ENCODE measurements around the gene PYM1. TPM values are rescaled to one million over a fixed set of nuclear protein-coding genes. Genes with fewer than 3 reads are reported as not detected.

The PYM1 gene
- 10 to 100 TPM; 23.4 to 35.6 TPM for total RNA-seq

DNA sequence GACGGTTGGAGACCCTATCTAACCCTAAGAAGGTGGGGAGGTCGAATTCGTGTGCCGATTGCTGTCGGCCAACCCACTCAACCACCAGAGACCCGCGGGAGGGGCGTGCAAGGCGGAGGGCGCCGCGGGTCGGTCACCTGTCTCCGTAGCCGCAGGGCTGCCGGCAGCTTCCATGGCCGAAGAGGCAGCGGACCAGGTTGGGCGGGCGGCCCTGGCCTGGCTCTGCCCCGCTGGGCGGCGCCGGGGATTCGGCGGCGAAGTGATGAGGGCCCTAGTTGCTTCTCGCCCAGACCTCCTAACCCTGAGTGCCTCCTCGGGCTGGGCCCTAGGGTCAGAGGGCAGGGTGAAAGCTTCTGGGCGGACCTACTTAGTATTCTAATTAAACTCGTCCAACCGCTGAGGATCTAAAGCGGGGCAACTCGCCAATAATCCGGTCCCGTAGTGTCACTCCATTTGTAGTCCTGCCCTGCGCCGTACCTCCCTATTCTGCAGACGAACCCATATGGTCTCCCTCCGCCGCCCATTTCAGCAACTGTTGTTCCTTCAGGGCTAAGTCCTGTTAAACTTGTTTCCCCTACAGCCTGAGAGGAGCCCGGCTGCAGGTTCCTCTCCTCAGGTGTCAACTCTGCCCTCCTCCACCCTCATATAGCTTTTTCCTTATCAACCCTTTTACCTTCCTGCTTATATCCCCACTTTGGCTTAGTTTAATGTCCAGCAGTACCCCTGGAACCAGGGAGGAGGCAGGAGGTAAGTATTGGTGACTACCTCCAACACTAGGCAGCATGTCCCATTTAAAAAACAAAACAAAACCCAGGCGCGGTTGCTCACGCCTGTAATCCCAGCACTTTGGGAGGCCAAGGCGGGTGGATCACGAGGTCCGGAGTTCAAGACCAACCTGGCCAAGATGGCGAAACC, at the start of gene PYM1:
PYM1 (minus strand) TSS at position 307 of the 915 bp plus-strand sequence; CDS start at position 174, 133 bp downstream.
- H3K9me3 Mint-ChIP-seq = no peaks in the 10 kb centered on the region
- H3K27me3 Mint-ChIP-seq = no peaks in the 10 kb centered on the region
- peak within 1 kb of the TSS; percentile 99 for H3K27ac Mint-ChIP-seq
- H3K36me3 Mint-ChIP-seq (ENCODE audit: low read depth) = peaks cover 66% of the 10 kb centered on the region
- peak within 1 kb of the TSS; percentile 98 for H3K4me3 Mint-ChIP-seq
- ATAC-seq (replicated peaks) = peak; percentile 45
- H3K4me1 Mint-ChIP-seq = peaks cover 35% of the 10 kb centered on the region

DNA sequence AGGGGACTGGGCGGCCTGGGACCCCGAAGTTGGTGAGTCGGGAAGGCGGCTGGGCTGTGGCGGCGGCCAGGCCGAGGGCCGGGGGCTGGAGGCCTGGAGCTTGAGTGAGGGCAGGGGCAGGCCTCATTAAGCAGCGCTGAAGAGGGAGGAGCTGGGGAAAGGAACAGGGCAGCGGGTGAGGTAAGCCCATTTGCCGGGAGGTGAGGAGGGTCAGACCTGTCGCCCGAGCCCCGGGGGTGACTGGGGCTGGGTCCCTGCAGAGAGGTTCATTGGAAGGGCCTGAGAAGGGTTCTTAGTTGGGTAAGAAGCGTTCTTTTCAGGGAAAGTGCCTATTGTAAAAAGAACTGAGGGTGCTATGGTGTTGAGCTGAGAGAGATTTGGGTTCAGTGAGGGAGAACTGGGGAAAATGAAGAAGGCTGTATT, 46.6 kb upstream of the PYM1 start:
- no peaks in the 10 kb centered on the region for H3K9me3 Mint-ChIP-seq
- no peak overlapping the region for H3K27ac Mint-ChIP-seq
- H3K4me1 Mint-ChIP-seq = peaks cover 7% of the 10 kb centered on the region
- H3K4me3 Mint-ChIP-seq = no peak overlapping the region
- H3K36me3 Mint-ChIP-seq (ENCODE audit: low read depth) = peaks cover 22% of the 10 kb centered on the region
- no peaks in the 10 kb centered on the region for H3K27me3 Mint-ChIP-seq
- ATAC-seq (replicated peaks) = peak; percentile 31

DNA sequence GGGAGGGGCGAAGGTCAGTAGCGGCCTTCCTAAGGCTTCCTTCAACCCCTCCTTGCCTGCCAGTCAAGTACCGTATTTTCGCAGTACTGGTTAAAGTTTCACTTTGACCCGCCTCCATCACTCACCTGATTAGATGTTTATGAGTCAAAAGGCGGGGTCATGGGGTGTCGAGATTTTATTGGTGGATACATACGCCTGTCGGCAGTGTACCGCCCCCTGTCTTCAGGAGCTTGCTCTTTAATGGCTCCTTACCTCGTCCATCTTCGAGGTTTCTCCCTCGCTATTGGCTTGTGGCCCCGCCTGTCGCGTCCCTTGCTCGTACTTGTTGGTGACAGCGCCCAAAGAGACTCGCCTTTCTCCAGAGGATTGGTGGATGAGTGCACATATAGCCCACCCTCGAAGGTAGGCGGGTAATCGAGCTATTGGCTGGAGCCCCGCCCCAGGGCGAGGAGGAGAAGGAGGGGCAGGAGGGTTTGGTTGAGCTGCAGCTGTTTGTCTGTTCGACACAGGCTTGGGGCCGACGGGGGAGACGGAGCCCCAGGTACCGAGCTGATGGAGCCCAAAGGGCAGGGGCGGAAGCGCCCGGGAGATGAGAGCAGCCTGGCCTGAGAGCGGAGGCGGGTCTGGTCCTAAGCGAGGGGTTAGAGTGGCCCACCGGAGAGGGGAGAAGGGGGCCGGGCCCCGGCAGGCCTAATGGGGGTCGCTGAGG, 46.1 kb upstream of the PYM1 start, which contains the start of gene RAB5B:
RAB5B (plus strand) TSS at position 480 of the 709 bp plus-strand sequence. CDS start 12,883 bp downstream, outside the sequence.
- Mint-ChIP-seq H3K27ac (no peak within 1 kb of the TSS), H3K4me3 (no peak within 1 kb of the TSS), H3K4me1 (peaks cover 7% of the 10 kb centered on the region), H3K36me3 (ENCODE audit: low read depth) (peaks cover 22% of the 10 kb centered on the region), H3K9me3 (no peaks in the 10 kb centered on the region), H3K27me3 (no peaks in the 10 kb centered on the region)
- ATAC-seq (replicated peaks) = peak; percentile 91

DNA sequence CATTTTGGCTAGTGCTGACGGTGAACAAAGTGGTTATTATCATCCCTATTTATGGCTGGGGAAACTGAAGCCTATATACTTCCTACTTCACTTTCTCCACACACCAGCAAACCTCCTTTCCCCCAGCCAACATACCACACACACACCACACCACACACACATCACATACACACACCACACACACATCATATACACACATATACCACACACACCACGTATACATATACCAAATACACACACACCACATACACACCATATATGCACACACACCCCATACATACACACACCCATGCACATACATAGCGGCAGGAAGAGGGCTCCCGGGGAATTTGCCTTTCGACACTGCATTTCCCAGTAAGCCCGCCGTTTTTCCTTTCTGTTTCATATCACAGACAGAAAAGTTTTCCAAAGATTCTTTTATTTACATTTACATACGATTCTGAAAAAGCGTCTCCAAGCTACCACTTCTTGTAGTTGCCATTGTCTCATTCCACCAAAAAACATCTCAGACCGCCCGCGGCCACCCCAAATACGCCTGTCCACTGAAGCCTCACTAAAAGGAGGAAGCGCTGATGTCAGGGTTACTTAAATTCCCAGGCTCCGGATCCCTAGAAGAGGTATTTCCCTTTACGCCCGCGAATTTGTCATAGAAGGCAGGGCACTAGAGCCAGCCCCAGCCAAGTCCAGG, 45.4 kb upstream of the PYM1 start:
- no peaks in the 10 kb centered on the region for H3K27me3 Mint-ChIP-seq
- H3K36me3 Mint-ChIP-seq (ENCODE audit: low read depth) = peaks cover 15% of the 10 kb centered on the region
- no peak overlapping the region for H3K4me3 Mint-ChIP-seq
- H3K27ac Mint-ChIP-seq = no peak overlapping the region
- H3K4me1 Mint-ChIP-seq = peaks cover 10% of the 10 kb centered on the region
- no peak for ATAC-seq (replicated peaks)
- no peaks in the 10 kb centered on the region for H3K9me3 Mint-ChIP-seq

DNA sequence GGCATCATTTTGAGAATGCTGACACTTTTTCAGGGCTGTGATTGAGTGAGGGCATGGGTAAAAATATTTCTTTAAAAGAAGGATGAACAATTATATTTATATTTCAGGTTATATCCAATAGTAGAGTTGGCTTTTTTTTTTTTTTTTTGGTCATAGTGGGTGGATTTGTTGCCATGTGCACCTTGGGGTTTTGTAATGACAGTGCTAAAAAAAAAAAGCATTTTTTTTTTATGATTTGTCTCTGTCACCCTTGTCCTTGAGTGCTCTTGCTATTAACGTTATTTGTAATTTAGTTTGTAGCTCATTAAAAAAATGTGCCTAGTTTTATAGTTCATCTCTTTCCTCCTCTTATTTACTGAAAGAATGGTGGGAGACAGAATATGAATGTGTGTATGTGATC, 44.8 kb upstream of the PYM1 start:
- Mint-ChIP-seq H3K36me3 (ENCODE audit: low read depth) (peaks cover 9% of the 10 kb centered on the region), H3K9me3 (no peaks in the 10 kb centered on the region), H3K27ac (no peak overlapping the region), H3K4me1 (peaks cover 16% of the 10 kb centered on the region), H3K27me3 (no peaks in the 10 kb centered on the region), H3K4me3 (no peak overlapping the region)
- ATAC-seq (replicated peaks) = no peak

DNA sequence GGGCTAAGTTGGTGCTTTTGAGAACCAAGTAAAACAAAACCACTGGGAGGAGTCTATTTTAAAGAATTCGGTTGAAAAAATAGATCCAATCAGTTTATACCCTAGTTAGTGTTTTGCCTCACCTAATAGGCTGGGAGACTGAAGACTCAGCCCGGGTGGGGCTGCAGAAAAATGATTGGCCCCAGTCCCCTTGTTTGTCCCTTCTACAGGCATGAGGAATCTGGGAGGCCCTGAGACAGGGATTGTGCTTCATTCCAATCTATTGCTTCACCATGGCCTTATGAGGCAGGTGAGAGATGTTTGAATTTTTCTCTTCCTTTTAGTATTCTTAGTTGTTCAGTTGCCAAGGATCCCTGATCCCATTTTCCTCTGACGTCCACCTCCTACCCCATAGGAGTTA, 44.3 kb upstream of the PYM1 start:
- no peak for ATAC-seq (replicated peaks)
- H3K9me3 Mint-ChIP-seq = no peaks in the 10 kb centered on the region
- H3K4me1 Mint-ChIP-seq = peaks cover 17% of the 10 kb centered on the region
- H3K27me3 Mint-ChIP-seq = no peaks in the 10 kb centered on the region
- peaks cover 9% of the 10 kb centered on the region for H3K36me3 Mint-ChIP-seq (ENCODE audit: low read depth)
- H3K4me3 Mint-ChIP-seq = no peak overlapping the region
- H3K27ac Mint-ChIP-seq = no peak overlapping the region

DNA sequence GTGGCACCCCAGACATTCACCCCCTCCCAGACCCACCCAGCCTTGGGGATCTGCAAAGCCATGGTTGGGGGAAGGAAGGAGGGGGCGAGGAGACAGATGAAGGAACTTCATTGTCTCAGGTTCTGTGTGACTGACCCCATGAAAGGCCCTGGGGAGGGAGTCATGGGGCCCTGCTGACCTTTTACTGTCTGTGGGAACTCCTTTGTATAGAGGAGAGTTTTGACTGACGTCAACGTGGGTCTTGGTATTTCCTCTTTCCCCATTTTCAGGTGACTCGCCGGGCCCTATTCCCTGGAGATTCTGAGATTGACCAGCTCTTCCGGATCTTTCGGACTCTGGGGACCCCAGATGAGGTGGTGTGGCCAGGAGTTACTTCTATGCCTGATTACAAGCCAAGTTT, 43.1 kb upstream of the PYM1 start:
- Mint-ChIP-seq H3K27ac (peak overlapping the region; percentile 15), H3K27me3 (no peaks in the 10 kb centered on the region), H3K4me1 (peaks cover 18% of the 10 kb centered on the region), H3K4me3 (no peak overlapping the region), H3K9me3 (no peaks in the 10 kb centered on the region), H3K36me3 (ENCODE audit: low read depth) (peaks cover 8% of the 10 kb centered on the region)
- no peak for ATAC-seq (replicated peaks)

DNA sequence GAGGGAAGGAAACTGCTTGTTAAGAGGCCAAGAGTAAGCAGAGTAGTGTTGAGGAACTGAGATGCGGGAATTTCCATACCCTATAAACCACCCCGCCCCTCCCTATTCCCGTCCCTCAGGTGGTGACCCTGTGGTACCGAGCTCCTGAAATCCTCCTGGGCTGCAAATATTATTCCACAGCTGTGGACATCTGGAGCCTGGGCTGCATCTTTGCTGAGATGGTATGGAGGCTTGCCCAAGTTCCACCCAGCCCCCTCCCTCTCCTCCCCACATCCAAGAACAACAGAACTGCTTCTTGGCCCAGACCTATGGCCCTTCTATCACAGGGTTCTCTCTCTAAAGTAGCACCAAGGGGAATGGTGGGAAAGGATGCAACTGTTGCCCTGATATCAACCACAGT, 41.7 kb upstream of the PYM1 start:
- Mint-ChIP-seq H3K36me3 (ENCODE audit: low read depth) (peaks cover 8% of the 10 kb centered on the region), H3K27me3 (no peaks in the 10 kb centered on the region), H3K4me1 (peaks cover 18% of the 10 kb centered on the region), H3K4me3 (no peak overlapping the region), H3K9me3 (no peaks in the 10 kb centered on the region), H3K27ac (no peak overlapping the region)
- ATAC-seq (replicated peaks) = no peak

DNA sequence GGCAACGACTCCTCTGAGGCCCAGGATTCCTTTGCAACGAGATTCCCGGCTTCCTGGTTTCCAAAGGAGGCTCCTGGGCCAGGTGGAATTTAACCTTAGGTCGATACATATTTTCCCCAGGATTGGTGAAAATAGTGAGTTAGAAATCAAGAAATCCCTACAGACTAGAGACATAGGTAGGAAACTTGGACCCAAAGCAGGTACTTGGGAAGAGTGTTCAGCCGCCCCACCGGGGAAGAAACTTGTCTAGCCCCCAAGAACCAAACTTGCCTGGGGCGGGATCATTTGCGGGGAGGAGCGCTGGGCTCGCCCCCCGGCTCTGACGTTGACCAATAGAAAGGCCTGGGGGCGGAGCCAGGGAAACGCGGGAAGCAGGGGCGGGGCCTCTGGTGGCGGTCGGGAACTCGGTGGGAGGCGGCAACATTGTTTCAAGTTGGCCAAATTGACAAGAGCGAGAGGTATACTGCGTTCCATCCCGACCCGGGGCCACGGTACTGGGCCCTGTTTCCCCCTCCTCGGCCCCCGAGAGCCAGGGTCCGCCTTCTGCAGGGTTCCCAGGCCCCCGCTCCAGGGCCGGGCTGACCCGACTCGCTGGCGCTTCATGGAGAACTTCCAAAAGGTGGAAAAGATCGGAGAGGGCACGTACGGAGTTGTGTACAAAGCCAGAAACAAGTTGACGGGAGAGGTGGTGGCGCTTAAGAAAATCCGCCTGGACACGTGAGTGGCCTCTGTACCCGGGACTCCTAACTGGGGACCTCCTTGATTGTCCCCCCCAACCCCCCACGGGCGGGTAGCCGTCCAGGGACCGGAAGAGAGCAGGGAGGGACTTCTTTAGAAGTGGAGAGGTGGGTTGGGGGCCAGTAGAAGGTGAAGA, 39.0 kb upstream of the PYM1 start, which contains the start of gene CDK2:
CDK2 (plus strand) TSS at position 423 of the 874 bp plus-strand sequence; CDS start at position 602, 179 bp downstream.
- Mint-ChIP-seq H3K4me3 (peak within 1 kb of the TSS; percentile 98), H3K9me3 (no peaks in the 10 kb centered on the region), H3K27me3 (no peaks in the 10 kb centered on the region), H3K36me3 (ENCODE audit: low read depth) (peaks cover 8% of the 10 kb centered on the region), H3K4me1 (peaks cover 18% of the 10 kb centered on the region), H3K27ac (peak within 1 kb of the TSS; percentile 94)
- ATAC-seq (replicated peaks) = peak; percentile 99

DNA sequence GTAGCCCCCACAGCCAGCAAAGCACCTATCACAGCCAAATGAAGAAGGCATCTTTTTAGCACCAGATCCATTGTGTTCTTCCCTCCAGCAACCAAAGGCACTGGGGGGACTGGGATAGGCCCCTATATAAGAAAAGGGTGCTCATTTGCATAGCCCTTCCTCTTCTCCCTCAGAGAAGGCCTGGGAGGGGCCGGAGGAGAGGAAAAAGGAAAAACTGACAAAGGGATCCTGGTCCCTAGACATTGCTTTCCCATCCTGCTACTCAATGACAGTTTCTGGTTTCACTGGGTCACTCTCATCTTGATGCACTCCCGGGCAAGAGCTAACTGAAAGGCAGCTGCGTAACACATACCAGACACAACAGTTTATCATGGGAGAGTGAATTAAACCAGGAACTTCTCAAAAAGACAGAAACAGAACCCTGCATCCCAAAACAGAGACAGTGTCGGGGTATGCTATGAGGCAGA, 38.3 kb upstream of the PYM1 start, which contains the start of gene PMEL:
PMEL (minus strand) TSS at position 102 of the 467 bp plus-strand sequence; CDS start at position 71, 31 bp downstream.
- H3K27me3 Mint-ChIP-seq = no peaks in the 10 kb centered on the region
- H3K9me3 Mint-ChIP-seq = no peaks in the 10 kb centered on the region
- peak within 1 kb of the TSS; percentile 94 for H3K27ac Mint-ChIP-seq
- ATAC-seq (replicated peaks) = no peak
- peak within 1 kb of the TSS; percentile 98 for H3K4me3 Mint-ChIP-seq
- H3K4me1 Mint-ChIP-seq = peaks cover 18% of the 10 kb centered on the region
- peaks cover 8% of the 10 kb centered on the region for H3K36me3 Mint-ChIP-seq (ENCODE audit: low read depth)

DNA sequence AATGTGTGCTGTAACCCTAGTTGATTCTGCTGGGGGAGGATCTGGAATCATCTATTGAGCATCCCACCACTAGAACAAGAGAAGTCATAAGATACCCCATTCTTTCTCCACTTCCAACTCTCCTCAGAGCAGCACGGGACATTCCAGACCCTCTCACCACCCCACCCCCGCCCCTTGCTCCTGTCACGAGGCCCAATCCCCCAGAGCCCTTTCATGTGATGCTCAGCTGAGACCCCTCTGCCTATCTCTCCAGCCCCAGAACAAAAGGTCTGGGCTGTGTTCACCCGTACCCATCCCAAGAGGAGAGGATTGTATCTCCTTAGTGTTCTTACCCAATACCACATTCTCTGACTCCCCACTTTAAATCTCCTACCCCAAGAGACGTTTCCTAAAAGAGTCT, 37.5 kb upstream of the PYM1 start:
- Mint-ChIP-seq H3K36me3 (ENCODE audit: low read depth) (peaks cover 8% of the 10 kb centered on the region), H3K27me3 (no peaks in the 10 kb centered on the region), H3K27ac (peak overlapping the region; percentile 94), H3K4me1 (peaks cover 18% of the 10 kb centered on the region), H3K9me3 (no peaks in the 10 kb centered on the region), H3K4me3 (peak overlapping the region; percentile 98)
- ATAC-seq (replicated peaks) = no peak

DNA sequence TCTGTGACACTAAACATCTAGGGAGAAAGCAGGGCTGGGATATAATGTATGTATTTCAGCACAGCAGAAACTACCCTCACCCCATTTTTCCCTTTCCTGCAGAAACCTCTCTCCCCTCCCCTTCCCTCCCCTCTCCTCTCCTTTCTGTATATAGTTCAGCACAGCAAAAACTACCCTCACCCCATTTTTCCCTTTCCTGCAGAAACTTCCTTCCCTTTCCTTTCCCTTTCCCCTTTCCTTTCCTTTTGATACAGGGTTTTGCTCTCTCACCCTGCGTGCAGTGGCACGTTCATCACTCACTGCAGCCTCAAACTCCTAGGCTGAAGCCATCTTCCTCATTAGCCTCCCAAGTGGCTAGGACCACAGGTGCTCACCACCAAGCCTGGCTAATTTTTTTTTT, 36.1 kb upstream of the PYM1 start:
- Mint-ChIP-seq H3K27ac (no peak overlapping the region), H3K9me3 (no peaks in the 10 kb centered on the region), H3K36me3 (ENCODE audit: low read depth) (peaks cover 8% of the 10 kb centered on the region), H3K4me1 (peaks cover 18% of the 10 kb centered on the region), H3K27me3 (no peaks in the 10 kb centered on the region), H3K4me3 (no peak overlapping the region)
- no peak for ATAC-seq (replicated peaks)

DNA sequence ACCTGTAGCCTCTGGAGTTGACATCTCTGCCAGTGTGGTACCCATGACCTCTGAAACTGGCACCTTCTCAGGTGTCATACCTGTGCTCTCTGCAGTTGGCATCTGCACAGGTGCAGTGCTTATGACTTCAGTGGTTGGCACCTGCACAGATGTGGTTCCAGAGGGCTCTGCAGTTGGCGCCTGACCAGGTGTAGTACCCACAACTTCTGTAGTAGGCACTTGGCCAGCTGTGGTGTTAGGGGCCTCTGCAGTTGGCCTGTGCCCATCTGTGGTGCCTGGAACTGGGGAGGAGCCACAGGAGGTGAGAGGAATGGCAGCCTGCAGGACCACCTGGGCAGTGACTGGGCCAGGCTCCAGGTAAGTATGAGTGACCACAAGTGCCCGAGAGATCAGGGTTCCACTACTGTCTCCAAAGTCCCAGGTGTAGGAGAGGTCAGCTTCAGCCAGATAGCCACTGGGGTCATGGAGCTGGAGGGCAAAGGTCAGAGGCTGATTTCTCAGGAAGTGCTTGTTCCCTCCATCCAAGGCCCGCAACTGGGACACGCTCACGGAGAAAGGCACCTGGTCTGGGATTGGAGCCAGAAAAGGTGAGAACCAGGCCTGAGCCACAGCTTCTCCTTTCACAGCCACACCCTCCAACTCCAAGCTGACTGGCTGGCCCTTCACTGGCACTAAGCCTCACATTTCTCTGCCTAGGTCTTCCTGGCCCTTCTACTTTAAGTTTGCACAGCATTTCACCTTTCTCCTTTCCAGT, 29.6 kb upstream of the PYM1 start:
- H3K4me1 Mint-ChIP-seq = peaks cover 24% of the 10 kb centered on the region
- H3K4me3 Mint-ChIP-seq = no peak overlapping the region
- no peaks in the 10 kb centered on the region for H3K9me3 Mint-ChIP-seq
- H3K27ac Mint-ChIP-seq = peak overlapping the region; percentile 33
- peaks cover 30% of the 10 kb centered on the region for H3K36me3 Mint-ChIP-seq (ENCODE audit: low read depth)
- no peaks in the 10 kb centered on the region for H3K27me3 Mint-ChIP-seq
- peak; percentile 3 for ATAC-seq (replicated peaks)
